HG03439 (cell line): ENCODE results near the gene NEU2.
"Not testable (repeated sequence)": the region's sequence is repeated elsewhere in the genome, so short reads cannot be mapped to it uniquely, and the experiment has no call there.

ENCODE experiments used
- ATAC-seq: cut with Tn5 transposase; IDR thresholded peaks from one replicate; pipeline ENCODE4 v1.9.1; 2021; ENCODE audit warnings: mild to moderate bottlenecking, moderate library complexity; ENCODE audit not compliant: unreplicated experiment

The NEU2 gene

GRCh38 chr2:233009661-233010060, 22.8 kb upstream of the NEU2 start:
- ATAC-seq, result no peak

- ATAC-seq, result no peak
Observed at GRCh38 chr2:233010569-233011267, 21.8 kb upstream of the NEU2 start.

- ATAC-seq, result no peak
Observed at GRCh38 chr2:233011268-233011650, 21.2 kb upstream of the NEU2 start.

GRCh38 chr2:233011702-233012131, 20.8 kb upstream of the NEU2 start:
- ATAC-seq, result no peak

- ATAC-seq, result no peak
Observed at GRCh38 chr2:233012301-233012971, 20.0 kb upstream of the NEU2 start.

- no peak for ATAC-seq
Observed at GRCh38 chr2:233013027-233013461, 19.4 kb upstream of the NEU2 start, which contains the start of gene NGEF. Gene NGEF (minus strand): TSS chr2:233013256. CDS start chr2:232974890, 38,366 bp downstream.

DNA sequence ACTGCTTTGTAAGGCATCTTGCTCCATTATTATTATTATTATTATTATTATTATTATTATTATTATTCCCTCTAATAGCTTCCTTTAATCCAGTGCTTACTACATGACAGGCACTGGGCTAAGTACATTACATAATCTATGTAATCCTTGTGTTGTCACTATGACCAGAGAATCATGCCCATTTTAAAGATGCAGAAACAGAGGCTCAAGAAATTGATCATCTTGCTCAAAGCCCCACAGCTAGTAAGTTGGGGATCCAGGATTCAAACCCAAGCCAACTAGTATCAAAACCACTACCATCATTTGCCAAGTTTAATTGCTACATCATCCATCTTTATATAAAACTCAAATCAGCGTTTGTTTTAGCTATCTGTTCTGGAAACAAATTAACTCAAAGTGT, 18.8 kb upstream of the NEU2 start:
- ATAC-seq, result no peak

- no peak for ATAC-seq
Observed at GRCh38 chr2:233015019-233015645, 17.3 kb upstream of the NEU2 start.

GRCh38 chr2:233017947-233018346, 14.5 kb upstream of the NEU2 start:
- ATAC-seq, result no peak

DNA sequence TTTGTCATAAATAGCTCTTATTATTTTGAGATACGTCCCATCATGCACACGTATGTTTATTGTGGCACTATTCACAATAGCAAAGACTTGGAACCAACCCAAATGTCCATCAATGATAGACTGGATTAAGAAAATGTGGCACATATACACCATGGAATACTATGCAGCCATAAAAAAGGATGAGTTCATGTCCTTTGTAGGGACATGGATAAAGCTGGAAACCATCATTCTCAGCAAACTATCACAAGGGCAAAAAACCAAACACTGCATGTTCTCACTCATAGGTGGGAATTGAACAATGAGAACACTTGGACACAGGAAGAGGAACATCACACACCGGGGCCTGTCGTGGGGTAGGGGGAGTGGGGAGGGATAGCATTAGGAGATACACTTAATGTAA, 12.9 kb upstream of the NEU2 start:
- ATAC-seq, result not testable (repeated sequence)

DNA sequence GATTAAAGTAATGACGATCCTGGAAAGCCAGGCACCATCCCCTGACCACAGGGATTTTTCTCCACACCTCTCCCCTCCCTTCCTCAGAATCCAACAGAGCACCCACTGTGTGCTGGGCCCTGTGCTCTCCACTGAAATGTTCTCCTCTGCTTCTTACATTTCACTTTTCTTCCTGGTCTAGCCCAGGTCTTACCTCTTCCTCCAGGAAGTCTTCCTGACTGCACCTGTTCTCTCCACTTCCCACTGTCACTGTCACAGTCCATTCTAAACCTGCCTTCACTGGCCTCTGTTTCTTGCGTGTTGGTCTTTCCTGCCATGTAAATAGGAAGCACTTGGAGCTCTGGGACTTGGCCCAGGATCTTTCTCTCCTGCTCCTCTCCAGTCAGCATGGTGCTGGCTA, 12.0 kb upstream of the NEU2 start:
- no peak for ATAC-seq

GRCh38 chr2:233021771-233022170, 10.7 kb upstream of the NEU2 start:
- no peak for ATAC-seq

DNA sequence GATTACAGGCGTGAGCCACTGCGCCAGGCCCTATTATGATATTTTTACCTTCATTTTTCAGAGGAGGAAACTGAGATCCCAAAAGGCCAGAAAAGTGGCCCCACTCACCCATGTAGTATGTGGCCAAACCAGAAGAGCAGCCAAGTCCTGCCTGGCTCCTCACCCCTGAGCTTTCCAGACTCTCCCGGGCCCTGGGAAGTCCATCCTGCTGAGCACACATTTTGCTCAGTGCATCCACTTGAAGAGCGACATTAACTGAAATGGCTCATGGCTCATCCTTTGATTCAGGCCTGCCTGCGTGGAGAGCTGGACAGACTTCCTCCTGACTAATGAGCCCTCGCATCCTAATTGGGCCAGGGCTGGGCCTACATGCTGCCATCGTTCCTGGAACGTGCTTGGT, 9.9 kb upstream of the NEU2 start:
- no peak for ATAC-seq

DNA sequence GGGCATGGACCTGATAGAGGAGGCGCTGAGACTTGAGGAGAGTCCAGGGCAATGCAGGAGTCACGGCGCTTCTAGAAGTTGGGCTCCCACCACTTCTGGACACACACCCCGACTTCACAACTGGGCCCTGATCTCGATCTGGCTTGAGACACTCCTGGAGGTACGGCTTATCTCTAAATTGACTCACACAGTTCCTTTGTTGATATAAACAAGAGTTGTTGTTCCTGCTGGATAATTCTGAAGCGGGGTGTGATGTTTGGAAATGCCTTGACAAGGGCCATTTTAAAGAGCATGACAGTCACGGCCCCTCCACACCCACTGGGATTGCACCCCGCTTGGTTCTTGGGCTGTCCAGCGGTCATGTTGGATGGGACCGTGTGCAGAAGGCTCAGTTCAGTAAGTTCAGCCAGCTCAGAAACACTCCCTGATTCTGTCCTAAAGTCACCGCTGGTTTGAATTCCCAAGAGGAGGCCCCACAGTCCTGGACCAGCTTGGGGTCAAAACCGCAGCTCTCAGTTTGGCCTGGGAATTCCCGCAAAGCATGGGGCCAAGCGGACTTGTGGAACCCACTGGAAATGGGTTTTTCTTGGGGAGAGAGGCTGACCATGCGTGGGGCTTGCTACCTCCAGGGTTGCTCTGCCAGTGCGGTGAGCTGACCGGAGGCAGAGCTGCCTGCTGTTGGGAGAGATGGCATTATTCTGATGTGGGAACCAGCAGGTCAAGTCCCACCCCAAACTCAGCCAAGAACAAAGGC, 9.3 kb upstream of the NEU2 start:
- ATAC-seq, result no peak

GRCh38 chr2:233023761-233024410, 8.6 kb upstream of the NEU2 start:
- no peak for ATAC-seq

DNA sequence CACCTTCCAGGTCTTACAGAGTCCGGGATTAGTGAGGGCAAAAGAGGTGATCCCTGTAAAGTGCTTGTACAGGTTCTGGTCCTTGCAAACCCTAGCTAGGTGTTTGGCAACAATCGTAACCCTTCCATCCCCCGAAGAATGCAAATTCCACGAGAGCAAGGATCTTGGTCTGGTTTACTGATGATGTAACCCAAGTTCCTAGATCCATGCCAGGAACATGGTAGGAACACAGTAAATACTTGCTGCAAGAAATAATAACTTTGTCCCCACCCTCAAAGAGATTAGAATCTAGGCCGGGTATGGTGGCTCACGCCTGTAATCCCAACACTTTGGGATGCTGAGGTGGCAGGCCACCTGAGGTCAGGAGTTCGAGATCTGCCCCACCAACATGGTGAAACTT, 6.8 kb upstream of the NEU2 start:
- ATAC-seq, result no peak

GRCh38 chr2:233026198-233026813, 6.2 kb upstream of the NEU2 start:
- ATAC-seq, result no peak

DNA sequence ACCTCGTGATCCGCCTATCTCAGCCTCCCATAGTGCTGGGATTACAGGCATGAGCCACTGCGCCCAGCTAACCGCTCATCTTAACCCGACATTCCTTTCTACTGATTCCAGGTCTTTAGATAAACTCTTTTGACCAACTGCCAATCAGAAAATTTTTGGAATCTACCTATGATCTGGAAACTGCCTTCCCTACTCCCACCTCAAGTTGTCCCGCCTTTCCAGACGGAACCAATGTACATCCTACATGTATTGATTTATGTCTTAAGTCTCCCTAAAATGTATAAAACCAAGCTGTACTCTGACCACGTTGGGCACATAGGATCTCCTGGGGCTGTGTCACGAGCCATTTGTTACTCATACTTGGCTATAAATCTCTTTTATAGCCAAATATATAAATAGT, 3.2 kb upstream of the NEU2 start:
- no peak for ATAC-seq

DNA sequence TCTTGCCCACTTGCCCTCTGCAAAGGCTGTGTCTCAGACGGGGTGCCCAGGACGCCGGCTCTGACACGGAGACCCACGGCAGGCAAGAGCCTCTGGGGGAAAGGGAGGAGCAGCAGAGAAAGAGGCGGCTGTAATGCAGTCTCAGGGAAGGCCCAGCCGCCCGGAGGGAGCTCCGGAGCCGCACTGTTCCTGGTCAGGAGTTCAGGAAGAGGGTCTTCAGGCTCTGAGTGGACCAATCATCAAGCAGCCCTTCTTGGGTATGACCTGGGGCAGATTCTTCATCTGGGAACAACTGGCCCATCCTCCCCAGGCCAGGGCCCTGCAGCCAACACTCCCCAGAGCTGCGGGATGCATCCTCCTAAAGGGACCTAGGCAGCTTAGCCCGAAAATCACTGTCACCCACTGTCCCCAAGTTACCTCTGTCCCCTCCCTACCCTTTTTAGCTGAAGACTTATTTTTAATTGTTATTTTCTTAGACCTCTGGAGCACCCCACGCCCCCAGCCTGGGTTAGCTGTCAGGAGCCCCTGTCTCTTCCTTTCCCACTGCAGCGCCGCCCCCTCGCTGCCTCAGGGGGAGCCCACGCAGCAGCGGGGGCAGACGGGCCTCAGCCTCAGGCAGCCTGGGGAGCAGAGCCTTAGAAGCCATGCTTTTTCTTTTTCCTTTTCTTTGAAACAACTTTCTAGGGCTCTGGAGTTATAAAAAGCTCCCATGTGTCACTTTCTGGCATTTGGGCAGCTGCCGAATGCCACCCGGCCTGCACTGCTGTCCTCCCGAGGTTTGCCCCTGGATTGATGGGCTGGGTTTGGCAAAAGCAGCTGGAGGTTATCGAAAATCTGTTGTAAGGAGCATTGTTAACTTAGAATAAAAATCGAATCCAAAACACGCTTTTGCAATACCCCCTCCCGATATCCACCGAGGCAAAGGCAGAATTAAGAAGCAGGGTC, 644 bp upstream of the NEU2 start:
- no peak for ATAC-seq
